ENCODE measurements around the gene FOXP1. TPM values are rescaled to one million over a fixed set of nuclear protein-coding genes. Genes with fewer than 3 reads are reported as not detected.
A peak's percentile ranks its signal among the peaks of the same experiment; 100 is the strongest.

Gene FOXP1
- total RNA-seq, 4 donors from 2014 or later, result 181 to 225 (median 205) TPM

GRCh38 chr3:70943886-70944285 is 639.6 kb downstream of the FOXP1 start:
- no peaks in the 10 kb centered on the region for H3K27me3 ChIP-seq
- no peaks in the 10 kb centered on the region for H3K9me3 ChIP-seq
- H3K4me3 ChIP-seq, result no peak overlapping the region
- WGBS, result 85% methylated on average over 3 of the region's 3 CpGs
- no peaks in the 10 kb centered on the region for H3K36me3 ChIP-seq
- H3K27ac ChIP-seq (replicated peaks in 1 of 4), result no peak overlapping the region
- no peak for DNase-seq (ENCODE audit: extremely low spot score)
- intact Hi-C loops (cut with DNase I), result no loop called here
- no peak for TF ChIP-seq POLR2AphosphoS5 (IDR thresholded peaks at IDR 0.05)
- no peak for TF ChIP-seq POLR2A (IDR thresholded peaks at IDR 0.05; ENCODE audit: low read depth)
- TF ChIP-seq CTCF (IDR thresholded peaks at IDR 0.05), result no peak
- TF ChIP-seq EP300 (IDR thresholded peaks at IDR 0.05), result no peak
- peaks cover 0 to 12% (median 9%) of the 10 kb centered on the region in 4 donors for H3K4me1 ChIP-seq

GRCh38 chr3:70933105-70933810 is 650.3 kb downstream of the FOXP1 start:
- TF ChIP-seq POLR2A (IDR thresholded peaks at IDR 0.05; ENCODE audit: low read depth) (no peak), CTCF (IDR thresholded peaks at IDR 0.05) (no peak), EP300 (IDR thresholded peaks at IDR 0.05) (no peak), POLR2AphosphoS5 (IDR thresholded peaks at IDR 0.05) (no peak)
- intact Hi-C loops (cut with DNase I), result no loop called here
- Histone ChIP-seq H3K4me1 (no peaks in the 10 kb centered on the region), H3K27ac (replicated peaks in 1 of 4) (no peak overlapping the region), H3K27me3 (no peaks in the 10 kb centered on the region), H3K36me3 (no peaks in the 10 kb centered on the region), H3K9me3 (no peaks in the 10 kb centered on the region), H3K4me3 (no peak overlapping the region)
- WGBS, result 90% methylated on average over 7 of the region's 7 CpGs
- DNase-seq (ENCODE audit: extremely low spot score), result no peak

- Histone ChIP-seq H3K9me3 (no peaks in the 10 kb centered on the region), H3K4me3 (no peak overlapping the region), H3K4me1 (no peaks in the 10 kb centered on the region), H3K27ac (replicated peaks in 1 of 4) (no peak overlapping the region), H3K27me3 (no peaks in the 10 kb centered on the region), H3K36me3 (no peaks in the 10 kb centered on the region)
- intact Hi-C loops (cut with DNase I), result no loop called here
- DNase-seq (ENCODE audit: extremely low spot score), result no peak
- WGBS, result 96% methylated on average over 4 of the region's 4 CpGs
- no peak for TF ChIP-seq EP300 (IDR thresholded peaks at IDR 0.05)
- TF ChIP-seq POLR2AphosphoS5 (IDR thresholded peaks at IDR 0.05), result no peak
- TF ChIP-seq POLR2A (IDR thresholded peaks at IDR 0.05; ENCODE audit: low read depth), result no peak
- TF ChIP-seq CTCF (IDR thresholded peaks at IDR 0.05), result no peak
Measured at GRCh38 chr3:70930066-70930465, 653.5 kb downstream of the FOXP1 start.

GRCh38 chr3:70927239-70927638 is 656.3 kb downstream of the FOXP1 start:
- TF ChIP-seq POLR2A (IDR thresholded peaks at IDR 0.05; ENCODE audit: low read depth) (no peak), POLR2AphosphoS5 (IDR thresholded peaks at IDR 0.05) (no peak), CTCF (IDR thresholded peaks at IDR 0.05) (no peak), EP300 (IDR thresholded peaks at IDR 0.05) (no peak)
- WGBS, result 95% methylated on average over 4 of the region's 4 CpGs
- Histone ChIP-seq H3K36me3 (no peaks in the 10 kb centered on the region), H3K9me3 (no peaks in the 10 kb centered on the region), H3K4me3 (no peak overlapping the region), H3K27me3 (no peaks in the 10 kb centered on the region), H3K27ac (replicated peaks in 1 of 4) (no peak overlapping the region), H3K4me1 (no peaks in the 10 kb centered on the region)
- DNase-seq (ENCODE audit: extremely low spot score), result peak; percentile 74
- intact Hi-C loops (cut with DNase I), result no loop called here

GRCh38 chr3:70926835-70927234 is 656.7 kb downstream of the FOXP1 start:
- no peak for TF ChIP-seq EP300 (IDR thresholded peaks at IDR 0.05)
- no peak for TF ChIP-seq POLR2AphosphoS5 (IDR thresholded peaks at IDR 0.05)
- no peak for TF ChIP-seq POLR2A (IDR thresholded peaks at IDR 0.05; ENCODE audit: low read depth)
- no peak for TF ChIP-seq CTCF (IDR thresholded peaks at IDR 0.05)
- Histone ChIP-seq H3K27me3 (no peaks in the 10 kb centered on the region), H3K9me3 (no peaks in the 10 kb centered on the region), H3K27ac (replicated peaks in 1 of 4) (no peak overlapping the region), H3K36me3 (no peaks in the 10 kb centered on the region), H3K4me1 (no peaks in the 10 kb centered on the region), H3K4me3 (no peak overlapping the region)
- intact Hi-C loops (cut with DNase I), result no loop called here
- peak; percentile 57 for DNase-seq (ENCODE audit: extremely low spot score)
- WGBS, result 84% methylated on average over 7 of the region's 7 CpGs

All from esophagus muscularis mucosa (tissue), 4 donors.